Liver (tissue), 9 donors: Measurements from ENCODE around the gene SLC25A42. TPM values are rescaled to one million over a fixed set of nuclear protein-coding genes. Genes with fewer than 3 reads are reported as not detected.

ENCODE experiments used
- DNase-seq: peaks from one replicate; pipeline ENCODE4 v3.0.0-alpha.2; 2017; ENCODE audit warnings: low spot score
- H3K27ac ChIP-seq, 2 donors: one replicate each; pipeline ENCODE4 v1.7.0; 2013; ENCODE audit warnings: inconsistent platforms in 2 of 2, low read length in 2 of 2, control low read depth in 1 of 2, low read depth in 1 of 2, mild to moderate bottlenecking in 1 of 2
- H3K27me3 ChIP-seq, 4 donors: one replicate each; pipeline versions ENCODE4 v1.6.1 to v1.7.0; 2013; ENCODE audit warnings: low read length in 3 of 4, inconsistent platforms in 1 of 4, mild to moderate bottlenecking in 1 of 4, moderate library complexity in 1 of 4; ENCODE audit not compliant: control insufficient read depth in 4 of 4, insufficient read depth in 4 of 4
- H3K36me3 ChIP-seq, 4 donors: one replicate each; pipeline versions ENCODE4 v1.6.1 to v1.7.0; 2013; ENCODE audit warnings: low read length in 3 of 4, mild to moderate bottlenecking in 3 of 4, low read depth in 1 of 4, moderate library complexity in 1 of 4; ENCODE audit not compliant: control insufficient read depth in 4 of 4, insufficient read depth in 3 of 4
- H3K4me1 ChIP-seq, 4 donors: one replicate each; pipeline versions ENCODE4 v1.6.1 to v1.7.0; 2013; ENCODE audit warnings: low read length in 3 of 4, mild to moderate bottlenecking in 3 of 4, moderate library complexity in 1 of 4; ENCODE audit not compliant: control insufficient read depth in 4 of 4, insufficient read depth in 4 of 4
- H3K4me3 ChIP-seq, 3 donors: one replicate each; pipeline versions ENCODE4 v1.6.1 to v1.7.0; 2013; ENCODE audit warnings: low read length in 3 of 3, control low read depth in 1 of 3, low read depth in 1 of 3, mild to moderate bottlenecking in 1 of 3
- H3K9ac ChIP-seq, 2 donors: one replicate each; pipeline ENCODE4 v1.7.0; 2013; ENCODE audit warnings: low read length in 2 of 2, mild to moderate bottlenecking in 2 of 2, moderate library complexity in 2 of 2, control low read depth in 1 of 2, low read depth in 1 of 2
- H3K9me3 ChIP-seq, 4 donors: one replicate each; pipeline versions ENCODE4 v1.6.1 to v1.7.0; 2013; ENCODE audit warnings: low read length in 3 of 4; ENCODE audit not compliant: control insufficient read depth in 4 of 4
- EGR1 ChIP-seq, 2 donors: IDR thresholded peaks; 2 replicates each; pipeline ENCODE4 v1.6.1; 2016 to 2018; ENCODE audit warnings: antibody characterized with exemption in 2 of 2, low read depth in 2 of 2
- FOXA1 ChIP-seq: IDR thresholded peaks from 2 replicates; pipeline ENCODE4 v1.6.1; 2016; ENCODE audit warnings: antibody characterized with exemption
- FOXA2 ChIP-seq: IDR thresholded peaks from 2 replicates; pipeline ENCODE4 v1.6.1; 2016; ENCODE audit warnings: antibody characterized with exemption
- GABPA ChIP-seq, 2 donors: IDR thresholded peaks in 1 of 2; conservative IDR thresholded peaks in 1 of 2; 2 replicates each; pipeline ENCODE4 v1.6.1; 2016; ENCODE audit warnings: antibody characterized with exemption in 2 of 2, mild to moderate bottlenecking in 1 of 2, moderate library complexity in 1 of 2
- HNF4A ChIP-seq, 2 donors: conservative IDR thresholded peaks; 2 replicates each; pipeline ENCODE4 v1.6.1; 2016; ENCODE audit warnings: antibody characterized with exemption in 2 of 2, mild to moderate bottlenecking in 2 of 2
- HNF4G ChIP-seq: IDR thresholded peaks from 2 replicates; pipeline ENCODE4 v1.6.1; 2016; ENCODE audit warnings: antibody characterized with exemption
- JUND ChIP-seq, 2 donors: IDR thresholded peaks; 2 replicates each; pipeline ENCODE4 v1.6.1; 2016; ENCODE audit warnings: antibody characterized with exemption in 2 of 2
- NR2F2 ChIP-seq: IDR thresholded peaks from 2 replicates; pipeline ENCODE4 v1.6.1; 2016; ENCODE audit warnings: antibody characterized with exemption
- RXRA ChIP-seq, 2 donors: IDR thresholded peaks; 2 replicates each; pipeline ENCODE4 v1.6.1; 2017 to 2018; ENCODE audit warnings: antibody characterized with exemption in 2 of 2, mild to moderate bottlenecking in 1 of 2
- SP1 ChIP-seq: IDR thresholded peaks from 2 replicates; pipeline ENCODE4 v1.6.1; 2018; ENCODE audit warnings: antibody characterized with exemption, mild to moderate bottlenecking
- TAF1 ChIP-seq: conservative IDR thresholded peaks from 2 replicates; pipeline ENCODE4 v1.6.1; 2016; ENCODE audit warnings: antibody characterized with exemption, mild to moderate bottlenecking
- YY1 ChIP-seq: IDR thresholded peaks from 2 replicates; pipeline ENCODE4 v1.6.1; 2016; ENCODE audit warnings: antibody characterized with exemption, mild to moderate bottlenecking
- WGBS: extraction: QIAGEN DNeasy Blood & Tissue Kit; methylation state at CpG from one replicate; pipeline ENCODE4 v1.1.7; 2013; 5-methylcytosine and 5-hydroxymethylcytosine counted together
- polyA plus RNA-seq, 2 donors: library from polyadenylated mRNA; stranded (reverse) in 1 of 2; unstranded in 1 of 2; fragments of 200-250 nt in 1 of 2; fragments of >200 nt in 1 of 2; fragmentation: Nextera tagmentation in 1 of 2; extraction: Ambion mirVana in 1 of 2; gene quantifications; one replicate each; pipeline versions ENCODE4 v1.2.1 to v1.2.3, GENCODE V29; 2013 to 2015
- total RNA-seq, 2 donors: library from RNA; depleted of rRNA; stranded (reverse); fragments of >200 nt; gene quantifications; one replicate each; pipeline ENCODE4 v1.2.3, GENCODE V29; 2014
- TF ChIP-seq, protein P1 (sequence below): IDR thresholded peaks from 2 replicates; pipeline ENCODE4 v1.6.1; 2016; ENCODE audit warnings: antibody characterized with exemption
- TF ChIP-seq, protein P2 (sequence below): IDR thresholded peaks from 2 replicates; pipeline ENCODE4 v1.6.1; 2016; ENCODE audit warnings: antibody characterized with exemption, mild to moderate bottlenecking
- TF ChIP-seq, protein P3 (sequence below): IDR thresholded peaks from 2 replicates; pipeline ENCODE4 v1.6.1; 2016; ENCODE audit warnings: antibody characterized with exemption
- TF ChIP-seq, protein P4 (sequence below): IDR thresholded peaks from 2 replicates; pipeline ENCODE4 v1.6.1; 2016; ENCODE audit warnings: antibody characterized with exemption
- TF ChIP-seq, protein P5 (sequence below): fragments of 150-350 bp; IDR thresholded peaks from 2 replicates; pipeline ENCODE4 v1.5.1; 2017; ENCODE audit warnings: improper control_type of control experiment, low read depth, low read length; ENCODE audit not compliant: missing input control
- donor health status: healthy.
- donor health status: healthy.
- donor health status: healthy.
- donor health status: healthy.
- donor health status: healthy.

Gene SLC25A42
- total and polyA plus RNA-seq, 4 donors, result 24.7 to 89.6 (median 60.2) TPM

GRCh38 chr19:19033426-19034203 lies 30.2 kb upstream of the SLC25A42 start, which contains the start of the genes ARMC6 and SUGP2:
TSS of gene ARMC6 (plus strand) at chr19:19033603. CDS start at chr19:19034210, 607 bp downstream.
TSS of gene SUGP2 (minus strand) at chr19:19033517. CDS start at chr19:19031071, 2,446 bp downstream.
- DNase-seq, result peak; percentile 89
- WGBS, result under 1% methylated on average over 94 of the region's 94 CpGs
- H3K9me3 ChIP-seq, result no peaks in the 10 kb centered on the region
- H3K27me3 ChIP-seq, result no peaks in the 10 kb centered on the region
- peak within 1 kb of the TSS; percentile 85 to 96 (median 91) for H3K4me3 ChIP-seq
- H3K36me3 ChIP-seq, result peaks cover 0 to 10% (median 5%) of the 10 kb centered on the region in 4 donors
- H3K27ac ChIP-seq, result peak within 1 kb of the TSS; percentile 80
- H3K4me1 ChIP-seq, result peaks cover 2 to 23% (median 17%) of the 10 kb centered on the region in 4 donors
- no peak for TF ChIP-seq EGR1 (IDR thresholded peaks at IDR 0.05; ENCODE audit: low read depth in 2 of 2)
- TF ChIP-seq, protein P1, sequence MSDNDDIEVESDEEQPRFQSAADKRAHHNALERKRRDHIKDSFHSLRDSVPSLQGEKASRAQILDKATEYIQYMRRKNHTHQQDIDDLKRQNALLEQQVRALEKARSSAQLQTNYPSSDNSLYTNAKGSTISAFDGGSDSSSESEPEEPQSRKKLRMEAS, result peak; percentile 16
- no peak for TF ChIP-seq JUND (IDR thresholded peaks at IDR 0.05)
- TF ChIP-seq YY1, result peak; percentile 31
- no peak for TF ChIP-seq FOXA1
- TF ChIP-seq, protein P2, sequence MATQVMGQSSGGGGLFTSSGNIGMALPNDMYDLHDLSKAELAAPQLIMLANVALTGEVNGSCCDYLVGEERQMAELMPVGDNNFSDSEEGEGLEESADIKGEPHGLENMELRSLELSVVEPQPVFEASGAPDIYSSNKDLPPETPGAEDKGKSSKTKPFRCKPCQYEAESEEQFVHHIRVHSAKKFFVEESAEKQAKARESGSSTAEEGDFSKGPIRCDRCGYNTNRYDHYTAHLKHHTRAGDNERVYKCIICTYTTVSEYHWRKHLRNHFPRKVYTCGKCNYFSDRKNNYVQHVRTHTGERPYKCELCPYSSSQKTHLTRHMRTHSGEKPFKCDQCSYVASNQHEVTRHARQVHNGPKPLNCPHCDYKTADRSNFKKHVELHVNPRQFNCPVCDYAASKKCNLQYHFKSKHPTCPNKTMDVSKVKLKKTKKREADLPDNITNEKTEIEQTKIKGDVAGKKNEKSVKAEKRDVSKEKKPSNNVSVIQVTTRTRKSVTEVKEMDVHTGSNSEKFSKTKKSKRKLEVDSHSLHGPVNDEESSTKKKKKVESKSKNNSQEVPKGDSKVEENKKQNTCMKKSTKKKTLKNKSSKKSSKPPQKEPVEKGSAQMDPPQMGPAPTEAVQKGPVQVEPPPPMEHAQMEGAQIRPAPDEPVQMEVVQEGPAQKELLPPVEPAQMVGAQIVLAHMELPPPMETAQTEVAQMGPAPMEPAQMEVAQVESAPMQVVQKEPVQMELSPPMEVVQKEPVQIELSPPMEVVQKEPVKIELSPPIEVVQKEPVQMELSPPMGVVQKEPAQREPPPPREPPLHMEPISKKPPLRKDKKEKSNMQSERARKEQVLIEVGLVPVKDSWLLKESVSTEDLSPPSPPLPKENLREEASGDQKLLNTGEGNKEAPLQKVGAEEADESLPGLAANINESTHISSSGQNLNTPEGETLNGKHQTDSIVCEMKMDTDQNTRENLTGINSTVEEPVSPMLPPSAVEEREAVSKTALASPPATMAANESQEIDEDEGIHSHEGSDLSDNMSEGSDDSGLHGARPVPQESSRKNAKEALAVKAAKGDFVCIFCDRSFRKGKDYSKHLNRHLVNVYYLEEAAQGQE, result no peak
- no peak for TF ChIP-seq GABPA (IDR thresholded peaks at IDR 0.05 in 1 of 2, conservative IDR thresholded peaks at IDR 0.05 in 1 of 2)
- TF ChIP-seq NR2F2, result no peak
- TF ChIP-seq RXRA (IDR thresholded peaks at IDR 0.05), result no peak
- peak; percentile 19 for TF ChIP-seq SP1
- TF ChIP-seq, protein P3, sequence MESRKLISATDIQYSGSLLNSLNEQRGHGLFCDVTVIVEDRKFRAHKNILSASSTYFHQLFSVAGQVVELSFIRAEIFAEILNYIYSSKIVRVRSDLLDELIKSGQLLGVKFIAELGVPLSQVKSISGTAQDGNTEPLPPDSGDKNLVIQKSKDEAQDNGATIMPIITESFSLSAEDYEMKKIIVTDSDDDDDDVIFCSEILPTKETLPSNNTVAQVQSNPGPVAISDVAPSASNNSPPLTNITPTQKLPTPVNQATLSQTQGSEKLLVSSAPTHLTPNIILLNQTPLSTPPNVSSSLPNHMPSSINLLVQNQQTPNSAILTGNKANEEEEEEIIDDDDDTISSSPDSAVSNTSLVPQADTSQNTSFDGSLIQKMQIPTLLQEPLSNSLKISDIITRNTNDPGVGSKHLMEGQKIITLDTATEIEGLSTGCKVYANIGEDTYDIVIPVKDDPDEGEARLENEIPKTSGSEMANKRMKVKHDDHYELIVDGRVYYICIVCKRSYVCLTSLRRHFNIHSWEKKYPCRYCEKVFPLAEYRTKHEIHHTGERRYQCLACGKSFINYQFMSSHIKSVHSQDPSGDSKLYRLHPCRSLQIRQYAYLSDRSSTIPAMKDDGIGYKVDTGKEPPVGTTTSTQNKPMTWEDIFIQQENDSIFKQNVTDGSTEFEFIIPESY, result peak; percentile 37
- TF ChIP-seq, protein P4, sequence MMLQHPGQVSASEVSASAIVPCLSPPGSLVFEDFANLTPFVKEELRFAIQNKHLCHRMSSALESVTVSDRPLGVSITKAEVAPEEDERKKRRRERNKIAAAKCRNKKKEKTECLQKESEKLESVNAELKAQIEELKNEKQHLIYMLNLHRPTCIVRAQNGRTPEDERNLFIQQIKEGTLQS, result no peak
- H3K9ac ChIP-seq, result peak within 1 kb of the TSS; percentile 66 to 70

GRCh38 chr19:19034204-19034624 lies 29.6 kb upstream of the SLC25A42 start:
- peaks cover 0 to 10% (median 3%) of the 10 kb centered on the region in 4 donors for H3K36me3 ChIP-seq
- no peaks in the 10 kb centered on the region for H3K27me3 ChIP-seq
- DNase-seq, result peak; percentile 74
- peak overlapping the region; percentile 80 for H3K27ac ChIP-seq
- peak overlapping the region; percentile 85 to 96 (median 91) for H3K4me3 ChIP-seq
- 11% methylated on average over 10 of the region's 10 CpGs for WGBS
- no peaks in the 10 kb centered on the region for H3K9me3 ChIP-seq
- no peak overlapping the region for H3K9ac ChIP-seq
- peaks cover 2 to 23% (median 17%) of the 10 kb centered on the region in 4 donors for H3K4me1 ChIP-seq
- no peak for TF ChIP-seq TAF1
- TF ChIP-seq FOXA2, result no peak
- no peak for TF ChIP-seq NR2F2
- TF ChIP-seq JUND (IDR thresholded peaks at IDR 0.05), result no peak
- no peak for TF ChIP-seq HNF4A (conservative IDR thresholded peaks at IDR 0.05)
- TF ChIP-seq HNF4G, result no peak
- no peak for TF ChIP-seq SP1
- TF ChIP-seq, protein P5, sequence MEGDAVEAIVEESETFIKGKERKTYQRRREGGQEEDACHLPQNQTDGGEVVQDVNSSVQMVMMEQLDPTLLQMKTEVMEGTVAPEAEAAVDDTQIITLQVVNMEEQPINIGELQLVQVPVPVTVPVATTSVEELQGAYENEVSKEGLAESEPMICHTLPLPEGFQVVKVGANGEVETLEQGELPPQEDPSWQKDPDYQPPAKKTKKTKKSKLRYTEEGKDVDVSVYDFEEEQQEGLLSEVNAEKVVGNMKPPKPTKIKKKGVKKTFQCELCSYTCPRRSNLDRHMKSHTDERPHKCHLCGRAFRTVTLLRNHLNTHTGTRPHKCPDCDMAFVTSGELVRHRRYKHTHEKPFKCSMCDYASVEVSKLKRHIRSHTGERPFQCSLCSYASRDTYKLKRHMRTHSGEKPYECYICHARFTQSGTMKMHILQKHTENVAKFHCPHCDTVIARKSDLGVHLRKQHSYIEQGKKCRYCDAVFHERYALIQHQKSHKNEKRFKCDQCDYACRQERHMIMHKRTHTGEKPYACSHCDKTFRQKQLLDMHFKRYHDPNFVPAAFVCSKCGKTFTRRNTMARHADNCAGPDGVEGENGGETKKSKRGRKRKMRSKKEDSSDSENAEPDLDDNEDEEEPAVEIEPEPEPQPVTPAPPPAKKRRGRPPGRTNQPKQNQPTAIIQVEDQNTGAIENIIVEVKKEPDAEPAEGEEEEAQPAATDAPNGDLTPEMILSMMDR, result no peak
- TF ChIP-seq, protein P3, result no peak
- TF ChIP-seq, protein P2, result no peak
